NCI-H2081 treated with DMSO at 0.1 percent for 48 hours (cell line): ENCODE data around the gene SYT9.

Experiments used
- DNase-seq: peaks from one replicate; lab custom pipeline; 2025; lab: John Stamatoyannopoulos, UW

The SYT9 gene

GRCh38 chr11:7251836-7252682 is at the start of gene SYT9:
SYT9 (plus strand) TSS chr11:7251904; CDS start chr11:7252187, 283 bp downstream.
- DNase-seq = no peak

DNA sequence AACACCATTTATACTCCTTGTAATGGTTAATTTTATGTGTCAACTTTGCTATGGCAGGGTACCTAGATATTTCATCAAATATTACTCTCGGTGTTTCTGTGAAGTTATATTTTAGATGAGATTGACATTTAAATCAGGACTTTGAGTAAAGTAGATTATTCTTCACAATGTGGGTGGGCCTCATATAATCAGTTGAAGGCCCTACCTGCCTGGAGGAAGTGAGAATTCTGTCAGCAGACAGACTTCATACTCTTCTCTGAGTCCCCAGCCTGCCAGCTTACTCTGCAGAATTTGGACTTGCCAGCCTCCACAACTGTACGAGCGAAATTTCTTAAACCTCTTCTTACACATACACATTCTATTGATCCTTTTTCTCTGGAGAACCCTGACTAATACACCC is 49.3 kb upstream of the SYT9 start:
- no peak for DNase-seq

DNA sequence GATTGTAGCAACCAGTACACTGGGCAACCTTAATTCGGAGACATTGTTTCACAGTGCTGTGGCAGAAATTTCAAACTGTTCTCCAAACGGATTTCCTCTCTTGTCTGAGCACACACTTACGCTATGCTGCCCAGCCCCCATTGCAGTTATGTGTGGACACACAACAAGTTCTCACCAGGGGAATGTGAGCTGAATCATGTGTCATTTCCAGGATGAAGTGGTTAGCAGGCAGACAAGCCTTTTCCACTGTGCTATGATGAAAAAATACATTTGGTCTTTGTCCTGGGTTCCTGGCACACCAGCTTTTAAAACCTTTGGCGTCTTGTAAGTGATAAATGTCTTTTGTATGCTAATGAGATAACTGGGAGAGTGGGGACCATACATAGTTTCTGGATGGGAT is 46.9 kb upstream of the SYT9 start:
- no peak for DNase-seq

- no peak for DNase-seq
Observed at GRCh38 chr11:7208391-7208790, 43.3 kb upstream of the SYT9 start.

DNA sequence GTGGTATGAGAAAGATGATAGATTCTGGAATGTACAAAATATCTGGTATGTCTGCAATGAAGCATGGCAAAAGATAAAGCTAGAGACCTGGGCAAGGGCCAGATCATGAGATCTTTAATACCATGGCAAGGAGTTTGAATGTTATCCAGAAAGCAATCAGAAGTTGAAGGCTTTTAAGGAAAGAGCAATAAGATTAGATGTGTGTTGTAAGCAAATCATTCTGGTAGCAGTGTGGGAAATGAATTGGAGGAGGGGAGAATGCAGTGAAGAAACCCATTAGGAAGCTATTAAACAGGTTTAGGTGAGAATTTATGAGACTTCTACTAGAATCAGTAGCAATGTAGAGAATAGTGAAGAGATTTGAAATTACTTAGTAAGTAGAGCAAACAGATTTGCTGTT is 32.2 kb upstream of the SYT9 start:
- DNase-seq = no peak

DNA sequence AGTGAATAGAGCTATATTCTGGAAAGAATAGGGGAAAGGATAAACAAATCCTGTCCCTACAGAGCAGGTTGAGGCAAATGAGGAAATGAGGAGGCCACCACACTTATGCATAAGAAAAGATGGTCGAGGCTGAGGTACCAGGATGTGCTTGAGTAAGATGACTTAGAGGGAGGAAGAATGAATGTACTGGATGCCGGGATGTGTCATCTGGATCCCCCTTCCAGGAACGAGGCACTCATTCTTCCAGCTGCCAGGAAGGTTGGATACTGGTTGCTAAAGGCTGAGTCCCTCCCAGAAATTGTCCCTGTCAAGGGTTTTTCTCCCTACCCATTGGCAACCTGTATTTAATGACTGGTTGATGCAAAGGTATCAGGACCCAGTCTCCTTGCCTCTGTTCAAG is 31.1 kb upstream of the SYT9 start:
- no peak for DNase-seq

GRCh38 chr11:7222619-7223018 is 29.1 kb upstream of the SYT9 start:
- no peak for DNase-seq

- no peak for DNase-seq
Observed at GRCh38 chr11:7239877-7240276, 11.8 kb upstream of the SYT9 start.

- no peak for DNase-seq
Observed at GRCh38 chr11:7245341-7245740, 6.4 kb upstream of the SYT9 start.

DNA sequence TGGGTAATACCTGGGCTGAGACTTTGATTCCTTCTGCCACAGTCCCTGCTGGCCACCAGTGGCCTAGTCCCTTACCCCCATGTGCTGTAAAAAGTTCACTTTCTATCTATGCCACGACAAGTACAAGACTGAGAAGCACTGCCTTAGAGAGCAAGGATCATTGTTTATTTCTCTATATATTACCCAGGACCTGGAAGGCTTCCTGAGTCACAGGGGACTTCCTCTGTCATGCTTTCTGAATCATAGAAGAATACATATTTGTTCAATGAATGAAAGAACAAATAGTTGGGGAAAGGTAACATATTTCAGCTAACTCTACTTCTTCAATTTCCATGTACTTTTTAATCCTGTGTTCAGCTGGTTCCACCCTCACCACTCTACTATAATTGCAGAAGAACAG is 5.5 kb upstream of the SYT9 start:
- no peak for DNase-seq

GRCh38 chr11:7250166-7250565 is 1.5 kb upstream of the SYT9 start:
- DNase-seq = no peak

DNA sequence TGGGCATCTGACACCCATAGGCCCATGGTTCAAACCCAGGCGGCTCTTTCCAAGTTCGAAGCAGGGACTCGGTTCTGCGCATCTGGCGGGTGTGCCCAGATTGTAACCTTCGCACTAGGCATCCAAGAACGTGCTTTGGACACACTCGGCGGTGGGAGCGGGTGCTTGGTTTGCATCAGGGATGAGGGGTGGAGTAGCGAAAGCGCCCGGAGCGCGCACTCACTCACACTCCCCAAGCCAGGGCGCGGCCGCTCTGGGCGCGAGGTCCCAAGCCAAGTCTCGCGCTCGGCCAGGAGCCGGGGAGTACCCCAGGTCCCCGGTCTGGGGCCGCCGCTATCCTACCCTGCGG is 243 bp upstream of the SYT9 start:
- no peak for DNase-seq

DNA sequence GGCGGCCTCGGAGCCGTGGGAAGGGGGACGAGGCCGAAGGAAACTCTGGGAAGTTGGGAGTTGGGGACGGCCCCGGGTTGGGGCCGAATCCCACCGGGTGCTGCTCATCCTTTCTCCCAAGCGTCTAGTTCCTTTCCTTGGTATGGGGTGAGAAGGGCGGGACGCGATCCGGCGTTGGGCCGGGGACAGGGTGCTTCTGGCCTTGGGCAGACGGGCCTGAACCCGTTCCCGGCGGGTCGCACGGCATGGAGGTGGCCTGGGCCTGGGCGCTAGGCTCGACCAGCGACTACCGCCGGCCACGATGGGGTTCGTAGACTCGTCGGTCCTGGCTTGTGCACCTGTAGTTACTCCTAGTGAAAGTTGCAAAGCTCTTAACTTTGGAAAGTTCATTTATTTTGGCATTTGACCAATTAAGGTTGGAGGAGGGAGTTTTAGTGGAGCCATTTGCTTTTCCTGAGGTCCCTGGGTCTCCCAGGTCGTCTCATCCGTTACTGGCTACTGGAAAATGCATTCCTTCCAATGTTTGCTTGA is 1.0 kb downstream of the SYT9 start:
- DNase-seq = no peak

GRCh38 chr11:7253800-7254199 is 2.1 kb downstream of the SYT9 start:
- DNase-seq = no peak

DNA sequence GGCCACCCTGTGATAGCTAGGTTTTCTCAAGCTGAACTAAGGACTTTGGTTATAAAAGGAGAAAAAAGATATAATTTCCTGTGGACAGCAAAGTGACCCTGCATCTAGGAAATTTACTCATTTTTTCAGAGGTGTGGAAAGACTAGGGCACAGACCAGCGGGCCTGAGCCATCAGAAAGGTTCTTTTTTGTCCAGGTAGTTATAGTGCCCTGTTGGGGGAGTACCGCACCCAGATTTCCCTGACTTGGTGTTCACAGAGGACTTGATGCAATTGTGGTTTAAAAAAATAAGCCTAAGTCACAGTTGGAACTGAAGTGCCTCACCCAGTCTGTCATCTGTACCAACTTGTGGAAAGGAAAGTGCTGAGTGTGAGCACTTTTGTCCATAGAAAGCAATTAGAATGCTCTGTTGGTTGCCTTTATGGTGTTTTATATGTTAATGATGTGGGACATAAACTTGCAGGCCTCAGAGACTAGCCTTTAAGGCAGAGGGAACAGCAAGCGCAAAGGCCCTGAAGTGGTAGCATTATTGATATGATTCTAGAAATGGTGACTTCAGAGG is 3.1 kb downstream of the SYT9 start:
- DNase-seq = no peak

DNA sequence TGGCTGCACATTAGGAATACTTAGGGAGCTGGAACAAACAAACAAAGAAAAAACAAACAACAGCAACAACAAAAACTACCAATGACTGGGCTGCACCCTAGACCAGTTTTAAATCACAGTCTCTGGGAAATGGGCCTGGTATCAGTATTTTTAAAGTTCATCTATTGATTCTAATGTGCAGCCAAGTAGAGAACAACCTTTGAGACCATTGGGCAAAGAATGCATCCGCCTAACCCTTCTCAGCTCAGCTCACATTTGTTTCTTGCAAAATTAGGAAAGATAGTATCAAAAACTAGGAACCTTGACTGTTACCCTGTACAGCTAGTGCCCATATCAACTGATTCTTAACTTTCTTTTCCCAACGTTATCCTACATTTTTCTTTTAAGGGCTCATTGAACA is 5.2 kb downstream of the SYT9 start:
- no peak for DNase-seq

GRCh38 chr11:7257724-7258123 is 6.0 kb downstream of the SYT9 start:
- no peak for DNase-seq

- no peak for DNase-seq
Observed at GRCh38 chr11:7261578-7261977, 9.9 kb downstream of the SYT9 start.

DNA sequence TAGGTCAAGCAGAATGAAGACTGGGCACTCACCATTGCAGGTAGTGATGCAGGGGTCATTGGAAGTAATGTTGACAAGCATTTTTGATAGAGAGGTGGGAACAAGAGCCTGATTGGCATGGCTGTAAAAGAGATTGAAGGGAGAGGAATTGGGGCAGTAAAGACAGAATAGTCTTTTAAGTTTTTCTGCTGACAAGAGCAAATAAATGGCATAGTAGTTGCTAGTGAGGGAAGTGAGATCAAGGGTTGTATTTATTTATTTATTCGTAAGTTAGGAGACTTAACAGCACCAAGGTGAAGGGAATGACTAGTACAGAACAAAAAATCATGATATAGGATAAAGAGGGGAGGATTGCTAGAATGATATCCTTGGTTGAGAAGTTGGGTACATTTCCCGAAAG is 11.0 kb downstream of the SYT9 start:
- DNase-seq = no peak

DNA sequence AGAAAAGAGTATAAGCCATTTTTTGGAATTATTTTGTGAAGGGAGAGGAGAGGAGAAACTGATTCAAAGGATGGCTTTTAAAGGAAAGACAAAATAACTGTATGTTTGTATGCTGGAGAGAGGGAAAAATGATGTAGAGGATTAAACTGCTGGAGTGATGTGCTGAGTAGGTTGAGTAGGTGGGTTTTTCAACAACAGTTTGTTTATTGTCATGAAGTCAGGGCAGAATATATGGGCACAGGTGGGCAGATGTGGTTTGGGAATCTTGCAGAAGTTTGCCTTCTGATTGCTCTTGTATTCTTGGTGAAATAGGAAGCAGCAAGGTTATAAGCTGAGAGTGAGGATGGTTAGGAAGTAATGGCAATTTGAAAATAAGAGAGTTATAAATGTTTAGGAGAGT is 12.1 kb downstream of the SYT9 start:
- no peak for DNase-seq

- DNase-seq = no peak
Observed at GRCh38 chr11:7268758-7269157, 17.1 kb downstream of the SYT9 start.

DNA sequence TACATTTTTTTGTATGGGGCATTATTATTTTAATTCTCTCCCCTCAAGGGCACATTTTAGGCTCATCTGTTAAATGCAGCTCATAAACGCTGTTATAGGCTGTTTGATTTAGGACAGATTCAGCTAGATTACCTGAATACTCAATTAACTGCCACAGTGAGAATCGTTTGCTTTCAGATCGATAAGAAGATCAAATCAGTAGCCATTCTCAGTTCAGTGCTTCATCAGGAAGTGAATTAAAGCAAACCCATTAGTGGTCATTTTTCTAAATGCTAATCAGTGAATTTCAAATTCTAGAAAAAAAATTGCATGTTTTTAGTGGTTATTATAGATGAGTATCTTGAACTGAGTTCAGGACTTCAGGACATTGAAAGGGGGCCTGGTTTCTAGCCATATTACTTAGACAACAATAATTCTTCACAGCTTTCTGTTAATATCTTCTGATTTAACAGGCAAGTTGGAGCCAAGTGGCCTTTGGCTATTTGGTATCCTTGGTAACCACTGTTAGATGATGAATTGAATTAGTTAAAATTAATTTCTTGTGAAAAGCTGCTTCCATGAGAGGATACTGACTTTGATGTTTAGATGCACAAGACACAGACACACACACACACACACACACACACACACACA is 18.6 kb downstream of the SYT9 start:
- no peak for DNase-seq

DNA sequence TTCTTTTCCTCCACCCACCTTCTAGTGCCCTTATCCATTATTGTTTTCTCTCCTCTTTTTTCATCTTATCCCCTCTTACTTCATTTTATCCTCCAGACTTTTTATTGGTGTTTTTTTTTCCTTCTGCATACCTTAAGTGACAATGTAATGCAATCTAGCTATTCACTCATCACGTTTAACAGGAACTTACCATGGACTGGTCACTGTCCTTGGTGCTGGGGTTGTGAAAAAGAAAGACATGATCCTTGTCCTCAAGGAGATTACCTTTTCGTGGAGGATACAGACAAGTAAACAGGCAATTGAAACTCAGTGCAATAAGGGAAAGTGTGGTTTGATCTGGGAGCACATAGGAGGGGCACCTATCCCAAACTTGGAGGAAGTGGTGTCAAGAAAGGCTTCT is 20.7 kb downstream of the SYT9 start:
- DNase-seq = no peak
